ENCODE results near the gene CCPG1. TPM values are rescaled to one million over a fixed set of nuclear protein-coding genes. Genes with fewer than 3 reads are reported as not detected.
A peak's percentile ranks its signal among the peaks of the same experiment; 100 is the strongest.

The CCPG1 gene
- polyA plus RNA-seq, 1 donor from 2014 or later = 32.6 TPM

DNA sequence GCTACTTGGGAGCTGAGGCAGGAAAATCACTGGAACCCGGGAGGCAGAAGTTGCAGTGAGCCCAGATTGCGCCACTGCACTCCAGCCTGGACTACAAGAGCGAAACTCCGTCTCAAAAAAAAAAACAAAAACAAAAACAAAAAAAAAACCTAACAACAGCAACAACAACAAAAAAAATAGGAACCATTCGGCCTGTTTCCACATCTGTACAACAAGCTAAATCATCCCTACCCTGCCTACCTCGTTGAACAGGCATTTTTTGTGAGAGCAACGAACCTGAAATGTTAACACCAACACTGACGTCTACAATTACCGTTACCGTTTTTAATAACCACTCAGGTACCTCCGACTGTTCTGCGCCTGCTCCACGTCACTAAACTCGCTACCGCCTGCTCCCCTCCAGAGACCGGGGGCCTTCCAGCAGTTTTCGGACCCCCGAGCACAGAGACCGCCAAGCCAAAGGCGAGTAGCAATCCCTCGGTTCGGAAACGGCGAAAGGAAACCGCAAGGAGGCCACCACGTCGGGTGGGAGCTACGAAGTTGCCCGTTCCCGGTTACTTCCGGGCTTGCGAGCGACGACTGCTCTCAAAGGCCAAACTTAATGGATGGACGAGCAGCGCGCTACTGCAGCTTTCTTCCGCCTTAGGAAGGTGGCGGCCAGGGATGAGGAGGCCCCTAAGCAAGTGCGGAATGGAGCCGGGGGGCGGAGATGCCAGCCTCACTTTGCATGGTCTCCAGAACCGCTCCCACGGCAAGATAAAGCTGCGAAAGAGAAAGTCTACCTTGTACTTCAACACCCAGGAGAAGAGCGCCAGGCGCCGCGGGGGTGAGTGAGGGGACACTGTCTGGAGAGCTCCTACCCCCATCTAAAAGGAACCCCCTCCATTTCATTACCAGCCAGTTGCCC lies 89.3 kb downstream of the CCPG1 start, which contains the start of the genes PIGB and PIGBOS1:
Gene PIGB, plus strand, starts transcription at position 635 of the 907 bp plus-strand sequence. Its CDS starts 29 bp downstream, at position 664.
Gene PIGBOS1, minus strand, starts transcription at position 536 of the 907 bp plus-strand sequence. CDS start 1,331 bp downstream, outside the sequence.
- H3K36me3 Mint-ChIP-seq = peaks cover 3% of the 10 kb centered on the region

More for the DNA sequence above, 89.3 kb downstream of the CCPG1 start, which contains the start of the genes PIGB and PIGBOS1:
- Mint-ChIP-seq H3K4me1 (peaks cover 45 to 58% (median 47%) of the 10 kb centered on the region in 3 donors), H3K9me3 (no peaks in the 10 kb centered on the region), H3K27me3 (no peaks in the 10 kb centered on the region), H3K4me3 (peak within 1 kb of the TSS; percentile 97 to 99 (median 98)), H3K27ac (peak within 1 kb of the TSS; percentile 97 to 100 (median 100))

Other genes starting within 250 kb of the CCPG1 start
- gene RSL24D1, start 211.4 kb downstream of the CCPG1 start, polyA plus RNA-seq = 93.3 TPM
- 15.3 TPM for gene RAB27A, start 118.5 kb downstream of the CCPG1 start, polyA plus RNA-seq
- gene PIGBOS1, start 89.2 kb downstream of the CCPG1 start, polyA plus RNA-seq = 36.0 TPM
- 26.1 TPM for gene PIGB, start 89.1 kb downstream of the CCPG1 start, polyA plus RNA-seq
- 2.2 TPM for gene PIERCE2, start 136 bp upstream of the CCPG1 start, polyA plus RNA-seq
- gene DNAAF4, start 99.9 kb upstream of the CCPG1 start, polyA plus RNA-seq = not detected
- gene PYGO1, start 180.0 kb upstream of the CCPG1 start, polyA plus RNA-seq = not detected

All from IgD-negative memory B cell (primary cell).